GM19240 (cell line): Measurements from ENCODE around the gene TIAM2.
A peak's percentile ranks its signal among the peaks of the same experiment; 100 is the strongest.
"Not testable (repeated sequence)": the region's sequence is repeated elsewhere in the genome, so short reads cannot be mapped to it uniquely, and the experiment has no call there.

Source experiments
- DNase-seq: peaks from one replicate; pipeline ENCODE4 v3.0.0; 2011; ENCODE audit warnings: low spot score; ENCODE audit not compliant: insufficient read length

TIAM2 gene

DNA sequence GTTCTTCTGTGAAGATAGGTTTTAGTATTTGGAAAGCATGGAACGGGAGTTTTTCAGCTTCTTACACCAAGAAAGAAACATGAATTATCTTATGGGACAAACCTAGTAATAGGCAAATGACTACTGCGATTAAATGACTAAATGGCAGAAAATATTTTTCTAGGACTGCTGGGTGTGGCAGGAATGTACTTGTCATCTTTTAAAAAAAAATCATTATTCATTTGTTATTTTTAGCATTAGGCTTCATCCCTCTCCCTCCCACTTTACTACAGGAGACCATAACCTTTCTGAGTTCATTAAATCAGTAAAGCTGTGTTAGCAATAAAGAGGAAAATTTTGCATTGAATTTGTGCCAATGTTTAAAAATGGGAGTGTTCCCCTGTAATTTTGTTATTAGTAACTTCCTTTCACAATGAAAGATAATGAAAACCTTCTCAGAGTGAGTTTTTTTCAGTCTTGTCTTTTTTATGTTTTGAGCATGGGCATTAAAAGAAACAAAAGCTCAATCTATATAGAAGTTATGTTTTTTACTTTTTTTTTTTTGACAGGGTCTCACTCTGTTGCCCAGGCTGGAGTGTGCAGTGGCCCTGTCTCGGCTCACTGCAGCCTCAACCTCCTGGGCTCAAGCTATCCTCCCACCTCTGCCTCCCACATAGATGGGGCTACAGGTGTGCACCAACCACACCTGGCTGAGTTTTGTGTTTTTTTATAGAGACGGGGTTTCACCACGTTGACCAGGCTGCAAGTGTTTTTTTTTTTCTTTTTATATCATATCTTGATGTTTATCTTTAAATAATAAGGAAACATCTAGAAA is 163.1 kb downstream of the TIAM2 start:
- DNase-seq = no peak

- no peak for DNase-seq
These were observed 167.6 kb downstream of the TIAM2 start for GRCh38 chr6:155162682-155163081.

DNA sequence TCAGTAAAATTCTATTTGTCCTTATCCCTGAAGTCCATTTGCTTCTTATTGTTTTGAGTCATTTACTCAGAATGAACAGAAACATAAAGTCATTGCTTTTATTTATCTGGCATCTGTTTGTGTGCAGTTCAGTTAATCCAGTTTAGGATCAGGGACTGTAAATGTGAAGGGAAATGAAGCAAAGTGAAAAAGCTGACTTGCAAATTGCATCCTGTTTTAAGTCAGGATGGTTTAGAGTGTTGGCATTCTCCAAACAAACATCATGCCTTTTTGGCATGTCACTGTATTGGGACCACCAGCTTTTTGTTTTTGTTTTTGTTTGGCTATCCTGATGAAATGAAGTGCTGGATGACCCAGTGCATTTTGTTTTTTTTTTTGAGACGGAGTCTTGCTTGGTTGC is 168.5 kb downstream of the TIAM2 start:
- no peak for DNase-seq

DNA sequence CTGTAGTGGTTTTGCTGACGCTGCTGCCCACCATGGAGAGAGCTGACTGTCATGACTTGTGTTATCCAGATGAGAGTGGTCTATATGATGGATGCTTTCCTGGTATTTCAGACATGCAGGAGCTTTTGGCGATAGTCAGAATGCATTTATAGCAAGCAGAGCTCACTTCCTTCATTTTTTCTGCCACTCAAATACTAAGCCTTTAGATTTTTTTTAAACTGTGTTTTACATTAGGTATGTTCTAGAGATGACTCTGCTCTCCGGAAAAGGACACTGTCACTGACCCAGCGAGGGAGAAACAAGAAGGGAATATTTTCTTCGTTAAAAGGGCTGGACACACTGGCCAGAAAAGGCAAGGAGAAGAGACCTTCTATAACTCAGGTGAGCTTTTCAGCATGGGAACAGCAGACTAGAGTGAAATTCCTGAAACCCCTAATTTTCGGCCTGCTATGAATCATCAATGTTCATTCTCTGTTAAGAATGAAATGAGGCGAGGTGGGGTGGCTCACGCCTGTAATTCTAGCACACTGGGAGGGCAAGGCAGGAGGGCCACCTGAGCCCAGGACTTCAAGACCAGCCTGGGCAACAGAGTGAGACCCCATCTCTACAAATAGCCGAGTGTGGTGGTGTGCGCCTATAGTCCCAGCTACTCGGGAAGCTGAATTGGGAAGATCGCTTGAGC is 170.1 kb downstream of the TIAM2 start:
- DNase-seq = no peak

DNA sequence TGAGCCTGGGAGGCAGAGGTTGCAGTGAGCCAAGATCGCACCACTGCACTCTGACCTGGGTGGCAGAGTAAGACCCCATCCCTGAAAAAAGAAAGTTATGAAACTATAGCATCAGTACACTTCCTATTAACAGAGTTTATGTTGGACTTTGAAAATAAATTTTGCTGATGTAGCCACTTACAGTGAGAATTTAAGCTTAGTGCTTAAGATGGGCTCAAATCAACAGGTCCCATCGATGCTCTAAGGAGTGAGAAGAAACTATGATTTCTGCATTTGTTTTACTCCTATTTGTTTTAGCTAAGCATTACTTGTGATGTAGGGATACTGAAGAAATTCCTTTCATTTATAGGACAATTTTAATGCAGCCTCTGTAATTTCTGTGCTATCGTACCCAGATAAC is 175.4 kb downstream of the TIAM2 start:
- no peak for DNase-seq

DNA sequence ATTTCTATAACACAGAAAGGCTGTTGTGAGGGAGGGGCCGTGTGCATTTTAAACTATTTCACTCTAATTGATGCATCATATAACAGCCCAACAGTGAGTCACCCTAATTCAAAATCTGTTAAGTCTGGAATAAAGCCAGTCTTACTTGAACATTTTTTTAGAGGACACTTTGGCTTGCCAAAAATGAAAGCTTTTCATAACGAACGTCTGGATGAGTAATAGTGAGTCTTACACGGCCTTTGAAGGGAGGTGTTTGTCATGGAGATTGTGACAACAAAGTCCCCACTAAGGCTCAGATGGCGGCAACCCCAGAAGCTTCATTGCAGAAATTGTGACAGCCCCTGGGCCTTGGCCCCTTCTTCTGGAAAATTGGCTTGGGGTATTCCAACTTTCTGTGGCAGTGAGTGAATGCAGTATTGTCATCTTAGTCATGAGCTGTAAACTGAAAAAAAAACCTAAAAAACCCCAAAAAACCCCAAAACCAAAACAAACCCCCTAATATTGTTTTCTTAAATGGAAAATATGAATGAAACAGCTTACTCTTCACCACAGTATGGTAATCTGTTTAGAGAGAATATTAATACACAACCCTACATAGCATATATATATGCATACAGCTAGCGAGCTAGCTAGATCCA is 176.1 kb downstream of the TIAM2 start:
- DNase-seq = peak; percentile 50

- no peak for DNase-seq
These were observed 176.8 kb downstream of the TIAM2 start for GRCh38 chr6:155171747-155172449.

DNA sequence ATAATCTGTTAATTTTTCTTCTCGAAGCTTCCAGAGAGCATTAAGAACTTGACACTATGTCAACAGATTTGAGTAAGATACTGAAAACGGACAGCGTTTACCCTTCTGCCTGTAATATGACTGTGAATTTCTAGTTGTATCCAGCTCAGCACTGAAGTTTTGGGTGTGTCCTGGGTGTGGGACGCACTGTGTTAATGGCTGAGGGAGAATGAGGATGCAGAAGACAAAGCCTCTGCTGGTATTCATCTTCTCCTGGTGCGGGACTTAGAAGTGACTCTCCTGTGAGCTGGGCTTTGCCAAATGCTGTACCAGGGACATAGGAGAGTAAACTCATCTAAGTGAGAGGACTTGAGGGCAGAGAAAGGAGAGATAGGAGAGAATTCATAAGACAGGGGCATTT is 178.4 kb downstream of the TIAM2 start:
- no peak for DNase-seq

- peak; percentile 35 for DNase-seq
These were observed 179.6 kb downstream of the TIAM2 start for GRCh38 chr6:155174576-155175211.

GRCh38 chr6:155177363-155177961 is 182.3 kb downstream of the TIAM2 start:
- DNase-seq = no peak

DNA sequence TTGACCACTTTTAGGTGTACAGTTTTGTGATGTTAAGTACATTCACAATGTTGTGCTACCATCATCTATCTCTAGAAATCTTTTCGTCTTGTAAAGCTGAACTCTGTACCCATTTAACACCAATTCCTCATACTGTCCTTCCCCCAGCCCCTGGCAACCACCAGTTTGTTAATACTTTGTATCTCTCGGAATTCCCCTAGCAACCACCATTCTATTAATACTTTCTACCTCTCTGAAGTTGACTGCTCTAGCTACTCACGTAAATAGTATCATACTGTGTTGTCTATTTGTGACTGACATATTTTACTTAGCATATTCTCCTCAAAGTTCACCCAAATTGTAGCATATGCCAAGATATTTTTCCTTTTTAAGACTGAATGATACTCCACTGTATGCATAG is 186.4 kb downstream of the TIAM2 start:
- no peak for DNase-seq

- DNase-seq = no peak
These were observed 187.0 kb downstream of the TIAM2 start for GRCh38 chr6:155182103-155182502.

GRCh38 chr6:155183095-155183494 is 188.0 kb downstream of the TIAM2 start:
- DNase-seq = no peak

GRCh38 chr6:155185041-155185440 is 189.9 kb downstream of the TIAM2 start:
- DNase-seq = not testable (repeated sequence)

GRCh38 chr6:155185544-155185943 is 190.4 kb downstream of the TIAM2 start:
- DNase-seq = no peak

DNA sequence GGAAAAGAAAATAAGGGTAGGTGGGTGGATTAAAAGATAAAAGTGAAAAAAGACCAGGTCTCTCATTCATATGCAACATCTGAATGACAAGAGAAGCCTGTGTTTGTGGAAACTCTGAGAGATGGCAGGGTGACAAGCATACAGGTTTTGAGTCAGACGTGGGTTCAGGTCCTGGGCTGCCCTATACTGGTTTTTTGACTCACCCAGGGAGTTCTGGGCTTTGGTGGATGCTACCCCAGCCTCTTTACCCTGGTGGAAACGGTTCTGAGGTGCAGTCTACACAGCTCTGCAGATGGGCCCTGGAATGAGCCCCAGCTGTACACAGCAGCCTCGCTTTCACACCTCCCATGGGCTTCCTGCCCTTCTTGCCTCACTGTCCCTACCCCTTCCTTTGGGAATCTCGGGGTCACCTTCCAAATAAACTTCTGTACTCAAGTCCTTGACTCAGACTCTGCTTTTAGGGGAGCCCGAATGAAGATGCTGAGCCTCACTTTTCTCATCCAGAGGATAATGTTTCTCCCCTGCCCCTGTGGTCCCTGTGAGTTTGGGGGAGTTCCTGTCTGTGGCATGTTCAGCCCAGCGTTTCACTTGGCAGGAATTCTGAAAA is 191.0 kb downstream of the TIAM2 start:
- no peak for DNase-seq

DNA sequence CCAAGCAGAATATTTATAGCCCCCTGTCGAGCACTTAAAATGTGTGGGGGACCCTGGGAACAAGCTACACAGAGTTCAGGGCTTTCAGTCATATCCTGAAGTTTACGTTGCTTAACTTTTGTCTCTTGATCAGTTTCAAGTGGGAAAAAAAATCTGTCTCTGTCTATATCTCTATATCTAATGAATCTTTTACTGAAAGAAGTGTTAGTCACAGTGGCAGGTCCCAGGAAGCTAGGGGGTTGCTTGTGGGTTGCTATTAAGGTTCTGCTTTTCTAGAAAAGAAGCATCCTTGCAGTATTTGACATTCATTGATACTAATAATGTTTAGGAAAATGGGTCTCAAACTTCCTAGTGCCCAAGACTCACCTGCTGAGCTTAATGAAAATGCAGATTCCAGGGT is 192.0 kb downstream of the TIAM2 start:
- DNase-seq = no peak

GRCh38 chr6:155187994-155188706 is 193.0 kb downstream of the TIAM2 start:
- no peak for DNase-seq

- DNase-seq = no peak
These were observed 193.8 kb downstream of the TIAM2 start for GRCh38 chr6:155188707-155189496.
